ENCODE data around the gene TMEM150B.

GRCh38 chr19:55265173-55265572 is 60.0 kb downstream of the TMEM150B start:
- TF ChIP-seq POLR2AphosphoS5 (IDR thresholded peaks at IDR 0.05; ENCODE audit: low read depth, low read length) (no peak), POLR2A (IDR thresholded peaks at IDR 0.05; ENCODE audit: low read depth, low read length) (no peak)
